ENCODE data around the gene CEP192. TPM values are rescaled to one million over a fixed set of nuclear protein-coding genes. Genes with fewer than 3 reads are reported as not detected.

The CEP192 gene
- polyA plus RNA-seq, 1 donor (not counting 4 experiments of a cell fraction or from before 2014, with no cell fraction given), result 16.6 TPM

- no peak for TF ChIP-seq CTCF (optimal IDR thresholded peaks at IDR 0.05 in 1 of 3, IDR thresholded peaks at IDR 0.05 in 1 of 3, conservative IDR thresholded peaks at IDR 0.05 in 1 of 3; ENCODE audit: extremely low read depth in 1 of 3, insufficient read depth in 2 of 3, low read length in 3 of 3)
- TF ChIP-seq EZH2 (IDR thresholded peaks at IDR 0.05; ENCODE audit: low read length), result no peak
- dilution Hi-C loops (cut with MboI; ENCODE audit: extremely low pct_ligation_motif_present, low sequenced_read_pairs), result no loop called here
- DNase-seq (ENCODE audit: low read depth, low spot score), result no peak
- Histone ChIP-seq H3K9me1 (ENCODE audit: control insufficient read depth, extremely low read depth, insufficient read depth, low read length) (no peaks in the 10 kb centered on the region), H3K4me3 (ENCODE audit: control insufficient read depth in 2 of 3, extremely low read depth in 1 of 3, insufficient read depth in 2 of 3, low read depth in 1 of 3, low read length in 3 of 3) (no peak overlapping the region), H3K27ac (ENCODE audit: control insufficient read depth, insufficient read depth, low read length) (no peak overlapping the region), H3K9me3 (ENCODE audit: control insufficient read depth, low read depth, low read length) (no peaks in the 10 kb centered on the region), H3K4me2 (ENCODE audit: control insufficient read depth, extremely low read depth, insufficient read depth, low read depth, low read length) (no peak overlapping the region), H3K79me2 (ENCODE audit: control insufficient read depth, insufficient read depth, low read length) (peaks cover 12% of the 10 kb centered on the region), H3K36me3 (ENCODE audit: control insufficient read depth in 2 of 2, extremely low read depth in 1 of 2, insufficient read depth in 2 of 2, low read length in 2 of 2) (peaks cover 9 to 13% of the 10 kb centered on the region in 2 experiments), H3K4me1 (ENCODE audit: control insufficient read depth, extremely low read depth, insufficient read depth, low read length) (peaks cover 5% of the 10 kb centered on the region), H3K9ac (ENCODE audit: control insufficient read depth, extremely low read depth, insufficient read depth, low read length) (no peak overlapping the region), H2AFZ (ENCODE audit: control insufficient read depth, low read length) (no peak overlapping the region), H4K20me1 (ENCODE audit: control insufficient read depth, extremely low read depth, insufficient read depth, low read length) (no peaks in the 10 kb centered on the region), H3K27me3 (ENCODE audit: control insufficient read depth, extremely low read depth, insufficient read depth, low read length) (no peaks in the 10 kb centered on the region)
- FAIRE-seq, result no peak
Measured at GRCh38 chr18:13006531-13007247, 15.5 kb downstream of the CEP192 start.

- Histone ChIP-seq H3K9me1 (ENCODE audit: control insufficient read depth, extremely low read depth, insufficient read depth, low read length) (no peaks in the 10 kb centered on the region), H3K36me3 (ENCODE audit: control insufficient read depth in 2 of 2, extremely low read depth in 1 of 2, insufficient read depth in 2 of 2, low read length in 2 of 2) (peaks cover 9 to 13% of the 10 kb centered on the region in 2 experiments), H3K9me3 (ENCODE audit: control insufficient read depth, low read depth, low read length) (no peaks in the 10 kb centered on the region), H3K9ac (ENCODE audit: control insufficient read depth, extremely low read depth, insufficient read depth, low read length) (no peak overlapping the region), H3K4me3 (ENCODE audit: control insufficient read depth in 2 of 3, extremely low read depth in 1 of 3, insufficient read depth in 2 of 3, low read depth in 1 of 3, low read length in 3 of 3) (no peak overlapping the region), H2AFZ (ENCODE audit: control insufficient read depth, low read length) (no peak overlapping the region), H3K4me1 (ENCODE audit: control insufficient read depth, extremely low read depth, insufficient read depth, low read length) (peaks cover 5% of the 10 kb centered on the region), H3K27me3 (ENCODE audit: control insufficient read depth, extremely low read depth, insufficient read depth, low read length) (no peaks in the 10 kb centered on the region), H3K79me2 (ENCODE audit: control insufficient read depth, insufficient read depth, low read length) (peaks cover 12% of the 10 kb centered on the region), H3K4me2 (ENCODE audit: control insufficient read depth, extremely low read depth, insufficient read depth, low read depth, low read length) (no peak overlapping the region), H4K20me1 (ENCODE audit: control insufficient read depth, extremely low read depth, insufficient read depth, low read length) (no peaks in the 10 kb centered on the region), H3K27ac (ENCODE audit: control insufficient read depth, insufficient read depth, low read length) (no peak overlapping the region)
- TF ChIP-seq EZH2 (IDR thresholded peaks at IDR 0.05; ENCODE audit: low read length), result no peak
- TF ChIP-seq CTCF (optimal IDR thresholded peaks at IDR 0.05 in 1 of 3, IDR thresholded peaks at IDR 0.05 in 1 of 3, conservative IDR thresholded peaks at IDR 0.05 in 1 of 3; ENCODE audit: extremely low read depth in 1 of 3, insufficient read depth in 2 of 3, low read length in 3 of 3), result no peak
- dilution Hi-C loops (cut with MboI; ENCODE audit: extremely low pct_ligation_motif_present, low sequenced_read_pairs), result no loop called here
- FAIRE-seq (no peak), DNase-seq (ENCODE audit: low read depth, low spot score) (no peak)
Measured at GRCh38 chr18:13007248-13007560, 16.0 kb downstream of the CEP192 start.

Data from keratinocyte (primary cell).